ENCODE data around the gene CIBAR2. TPM values are rescaled to one million over a fixed set of nuclear protein-coding genes. Genes with fewer than 3 reads are reported as not detected.

The CIBAR2 gene
- total and polyA plus RNA-seq, 8 donors = 0.29 to 10.9 (median 5.9) TPM

- Histone ChIP-seq H3K9me3 (no peaks in the 10 kb centered on the region), H3K27me3 (peaks cover 0 to 15% of the 10 kb centered on the region in 2 donors), H3K36me3 (no peaks in the 10 kb centered on the region), H3K27ac (no peak overlapping the region), H3K4me1 (peaks cover 19 to 40% of the 10 kb centered on the region in 2 donors), H3K4me3 (no peak overlapping the region)
- intact Hi-C loops (cut with DNase I) = no loop called here
- ATAC-seq = no peak
- TF ChIP-seq, protein P1, sequence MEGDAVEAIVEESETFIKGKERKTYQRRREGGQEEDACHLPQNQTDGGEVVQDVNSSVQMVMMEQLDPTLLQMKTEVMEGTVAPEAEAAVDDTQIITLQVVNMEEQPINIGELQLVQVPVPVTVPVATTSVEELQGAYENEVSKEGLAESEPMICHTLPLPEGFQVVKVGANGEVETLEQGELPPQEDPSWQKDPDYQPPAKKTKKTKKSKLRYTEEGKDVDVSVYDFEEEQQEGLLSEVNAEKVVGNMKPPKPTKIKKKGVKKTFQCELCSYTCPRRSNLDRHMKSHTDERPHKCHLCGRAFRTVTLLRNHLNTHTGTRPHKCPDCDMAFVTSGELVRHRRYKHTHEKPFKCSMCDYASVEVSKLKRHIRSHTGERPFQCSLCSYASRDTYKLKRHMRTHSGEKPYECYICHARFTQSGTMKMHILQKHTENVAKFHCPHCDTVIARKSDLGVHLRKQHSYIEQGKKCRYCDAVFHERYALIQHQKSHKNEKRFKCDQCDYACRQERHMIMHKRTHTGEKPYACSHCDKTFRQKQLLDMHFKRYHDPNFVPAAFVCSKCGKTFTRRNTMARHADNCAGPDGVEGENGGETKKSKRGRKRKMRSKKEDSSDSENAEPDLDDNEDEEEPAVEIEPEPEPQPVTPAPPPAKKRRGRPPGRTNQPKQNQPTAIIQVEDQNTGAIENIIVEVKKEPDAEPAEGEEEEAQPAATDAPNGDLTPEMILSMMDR (IDR thresholded peaks at IDR 0.05) = no peak
- no peak for DNase-seq
Observed at GRCh38 chr16:85132456-85133289, 20.4 kb upstream of the CIBAR2 start.

- intact Hi-C loops (cut with DNase I) = no loop called here
- ATAC-seq = no peak
- Histone ChIP-seq H3K27me3 (no peaks in the 10 kb centered on the region), H3K4me1 (peaks cover 19 to 32% of the 10 kb centered on the region in 2 donors), H3K9me3 (no peaks in the 10 kb centered on the region), H3K4me3 (no peak overlapping the region), H3K27ac (peak overlapping the region; percentile 45 to 68), H3K36me3 (no peaks in the 10 kb centered on the region)
- TF ChIP-seq, protein P1 (IDR thresholded peaks at IDR 0.05) = no peak
- DNase-seq = no peak
Observed at GRCh38 chr16:85130705-85131028, 18.4 kb upstream of the CIBAR2 start.

DNA sequence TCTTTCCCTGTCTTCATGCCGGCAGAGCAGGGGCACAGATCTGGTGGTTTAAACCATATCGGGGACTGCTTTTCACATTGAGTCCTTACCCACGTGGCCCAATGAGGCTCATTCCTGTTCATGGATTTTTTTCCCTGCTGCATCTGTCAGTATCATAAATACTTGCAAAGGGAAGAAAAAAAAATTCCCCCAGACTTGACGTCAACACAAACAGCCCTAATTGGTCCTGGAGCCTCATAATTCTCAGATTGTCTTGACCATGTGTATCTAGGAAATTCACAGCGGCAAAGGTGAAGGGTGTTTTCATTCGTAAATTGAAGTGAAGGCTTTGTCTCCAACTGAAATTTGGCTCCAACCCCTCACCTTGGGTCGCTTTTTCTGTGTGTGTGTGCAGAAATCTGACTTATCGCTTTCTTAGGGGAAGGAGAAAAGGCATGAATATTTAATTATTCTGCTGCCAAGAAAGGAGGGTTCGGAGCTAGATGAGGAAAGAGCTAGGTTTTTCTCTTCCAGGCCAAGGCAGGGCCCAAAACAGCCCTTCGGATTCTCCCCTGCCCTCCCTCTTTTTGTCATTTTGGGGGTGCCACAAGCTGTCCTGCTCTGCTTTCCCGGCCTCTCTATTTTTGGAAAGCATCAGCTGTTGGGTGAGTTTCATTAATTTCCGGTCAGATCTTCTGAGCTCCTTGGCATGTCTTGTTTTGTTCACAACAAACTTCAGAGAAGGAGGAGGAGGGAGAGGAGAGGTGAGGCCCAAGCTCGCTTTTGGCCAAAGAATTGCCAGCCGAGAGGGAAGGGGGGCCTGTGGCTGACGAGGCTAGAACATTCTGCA is 17.8 kb upstream of the CIBAR2 start:
- no peak overlapping the region for H3K4me3 ChIP-seq
- intact Hi-C loops (cut with DNase I) = no loop called here
- TF ChIP-seq, protein P1 (IDR thresholded peaks at IDR 0.05) = no peak
- no peaks in the 10 kb centered on the region for H3K27me3 ChIP-seq
- H3K27ac ChIP-seq = peak overlapping the region; percentile 45 to 68
- peaks cover 18 to 26% of the 10 kb centered on the region in 2 donors for H3K4me1 ChIP-seq
- peak; percentile 5 for ATAC-seq
- no peaks in the 10 kb centered on the region for H3K9me3 ChIP-seq
- no peaks in the 10 kb centered on the region for H3K36me3 ChIP-seq
- DNase-seq = peak in 1 of 4 donors; percentile 46

- Histone ChIP-seq H3K36me3 (no peaks in the 10 kb centered on the region), H3K27me3 (no peaks in the 10 kb centered on the region), H3K9me3 (no peaks in the 10 kb centered on the region), H3K4me1 (peaks cover 16 to 25% of the 10 kb centered on the region in 2 donors), H3K4me3 (no peak overlapping the region), H3K27ac (no peak overlapping the region)
- intact Hi-C loops (cut with DNase I) = no loop called here
- DNase-seq (no peak), ATAC-seq (no peak)
- TF ChIP-seq, protein P1 (IDR thresholded peaks at IDR 0.05) = no peak
Observed at GRCh38 chr16:85128079-85128837, 16.0 kb upstream of the CIBAR2 start.
